Adrenal gland (tissue), 12 donors: ENCODE data around the gene LYZL6. TPM values are rescaled to one million over a fixed set of nuclear protein-coding genes. Genes with fewer than 3 reads are reported as not detected.

ENCODE experiments used
- DNase-seq, 7 donors: peaks; one replicate each; pipeline ENCODE4 v3.0.0-alpha.2; 2019 to 2020
- H3K27ac ChIP-seq, 5 donors: fragments of 200-600 bp; sonication (generic) in 4 of 5; 1 replicate in 3 of 5; 2 replicates in 2 of 5; pipeline versions ENCODE4 v1.5.1 to v1.8.0; 2016 to 2020; ENCODE audit warnings: mild to moderate bottlenecking in 1 of 5
- H3K27me3 ChIP-seq: fragments of 200-600 bp; 2 replicates; pipeline ENCODE4 v1.8.0; 2021
- H3K36me3 ChIP-seq, 2 donors: fragments of 200-600 bp; replicated peaks in 1 of 2; 1 replicate in 1 of 2; 2 replicates in 1 of 2; pipeline versions ENCODE4 v1.5.1 to v1.8.0; 2018 to 2022
- H3K4me1 ChIP-seq, 2 donors: fragments of 200-600 bp; replicated peaks in 1 of 2; 1 replicate in 1 of 2; 2 replicates in 1 of 2; pipeline versions ENCODE4 v1.5.1 to v1.8.0; 2018 to 2021
- H3K4me3 ChIP-seq, 4 donors: fragments of 200-600 bp; sonication (generic) in 3 of 4; one replicate each; pipeline ENCODE4 v1.5.1; 2016 to 2018
- H3K9me3 ChIP-seq, 3 donors: fragments of 200-600 bp; sonication (generic) in 1 of 3; replicated peaks in 1 of 3; 1 replicate in 2 of 3; 2 replicates in 1 of 3; pipeline versions ENCODE4 v1.5.1 to v1.8.0; 2016 to 2021
- POLR2A ChIP-seq, 2 donors: fragments of 450-650 bp; IDR thresholded peaks; one replicate each; pipeline ENCODE4 v1.6.1; 2017; ENCODE audit warnings: antibody characterized with exemption in 2 of 2, mild to moderate bottlenecking in 2 of 2, moderate library complexity in 1 of 2
- WGBS, 4 donors: extraction: QIAGEN DNeasy Blood & Tissue Kit in 2 of 4; methylation state at CpG; one replicate each; pipeline versions ENCODE4 v1.1.5 to v1.1.7; 2013 to 2017; 5-methylcytosine and 5-hydroxymethylcytosine counted together
- intact Hi-C, 2 donors: fragments of 100-400 bp; cut with DNase I; formaldehyde crosslinking; loops; one replicate each; pipeline versions ENCODE4 v1.14.1 to v1.15.0; 2022 to 2023
- polyA plus RNA-seq, 3 donors: library from polyadenylated mRNA; stranded (reverse); fragments of 200-250 nt in 2 of 3; fragments of 350-450 nt in 1 of 3; fragmentation: Illumina TruSeq in 1 of 3; extraction: RNeasy Lipid Tissue Mini Kit (QIAGEN cat#74804) in 1 of 3; gene quantifications; one replicate each; pipeline ENCODE4 v1.2.3, GENCODE V29; 2013 to 2014
- total RNA-seq, 9 donors: library from RNA; depleted of rRNA in 4 of 9; stranded (reverse); fragments of >200 nt in 4 of 9; fragments of 120-200 nt in 1 of 9; fragmentation: NEBNext Ultra II Directional in 1 of 9; extraction: Animal tissue kit (Norgen Biotek cat#: 25700) in 1 of 9; gene quantifications; one replicate each; pipeline versions ENCODE4 v1.1.0 to v1.2.4, GENCODE V29; 2013 to 2023
- TF ChIP-seq, protein P1 (sequence below), 6 experiments: fragments of 450-650 bp in 4 of 6; fragments of 200-600 bp in 2 of 6; sonication (generic) in 1 of 6; IDR thresholded peaks; 1 replicate in 5 of 6; 2 replicates in 1 of 6; pipeline versions ENCODE4 v1.5.1 to v1.8.0; 2016 to 2021; ENCODE audit warnings: antibody characterized with exemption in 6 of 6, mild to moderate bottlenecking in 2 of 6, moderate library complexity in 1 of 6
- donor health status: healthy with polysubstance abuse.
- donor health status: Bipolar disorder and iron deficiency.
- donor health status: DM: yes; HTN: yes; CAD: no.
- donor health status: DM: no; HTN: no; CAD: no.
- donor health status: DM: no; HTN: no; CAD: no.
- donor health status: DM: yes; HTN: yes; CAD: no.

The LYZL6 gene
- total and polyA plus RNA-seq, 12 donors = not detected

GRCh38 chr17:35984140-35984539, 40.6 kb upstream of the LYZL6 start:
- no peaks in the 10 kb centered on the region for H3K4me1 ChIP-seq

DNA sequence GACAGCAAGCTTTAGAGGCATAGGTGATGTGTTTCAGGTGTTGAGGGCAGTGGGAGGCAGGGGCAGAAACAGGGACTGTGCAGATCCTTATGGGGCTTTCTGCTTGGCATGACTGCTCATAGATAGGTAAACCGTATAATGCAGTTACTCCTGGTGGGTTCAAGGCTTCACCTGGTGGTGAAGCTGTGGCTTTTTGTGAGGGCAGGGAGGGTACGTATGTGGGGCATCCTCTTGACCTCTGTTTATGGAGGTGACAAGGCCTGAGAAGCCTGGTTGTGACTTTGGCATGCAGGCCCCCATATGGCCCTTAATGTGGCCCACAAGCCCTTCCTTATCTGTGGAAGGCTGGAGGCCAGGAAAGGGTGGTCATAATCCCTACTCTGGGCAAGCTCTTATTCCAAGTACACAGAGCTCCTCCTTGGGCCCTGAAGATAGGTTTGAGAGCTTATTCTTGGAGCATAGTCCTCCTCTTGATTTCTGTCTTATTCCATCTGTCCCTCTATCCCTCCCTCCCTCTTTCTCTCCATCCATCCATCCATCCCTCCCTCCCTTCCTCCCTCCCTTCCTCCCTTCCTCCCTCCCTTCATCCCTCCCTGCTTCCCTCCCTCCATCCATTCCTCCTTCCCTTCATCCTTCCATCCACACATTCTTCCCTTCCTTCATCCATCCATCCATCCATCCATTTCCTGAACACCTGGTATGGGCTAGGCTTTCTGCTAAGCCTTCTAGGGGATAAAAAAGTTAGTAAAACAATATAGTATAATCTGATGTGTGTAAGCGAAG, 39.1 kb upstream of the LYZL6 start:
- intact Hi-C loops = loop anchor here in 1 of 2 donors (5.0 kb wide), 1 partner anchor 160 kb away; no protein-coding TSS in a partner anchor
- Histone ChIP-seq H3K4me3 (no peak overlapping the region), H3K4me1 (no peaks in the 10 kb centered on the region), H3K9me3 (no peaks in the 10 kb centered on the region), H3K27ac (no peak overlapping the region), H3K36me3 (no peaks in the 10 kb centered on the region), H3K27me3 (no peaks in the 10 kb centered on the region)
- no peak for TF ChIP-seq POLR2A (IDR thresholded peaks at IDR 0.05)
- WGBS, 4 donors = 80 to 92% (median 89%) methylated on average over 3 of the region's 3 CpGs
- no peak for DNase-seq

More at GRCh38 chr17:35984140-35984539, 40.6 kb upstream of the LYZL6 start:
- TF ChIP-seq, protein P1, sequence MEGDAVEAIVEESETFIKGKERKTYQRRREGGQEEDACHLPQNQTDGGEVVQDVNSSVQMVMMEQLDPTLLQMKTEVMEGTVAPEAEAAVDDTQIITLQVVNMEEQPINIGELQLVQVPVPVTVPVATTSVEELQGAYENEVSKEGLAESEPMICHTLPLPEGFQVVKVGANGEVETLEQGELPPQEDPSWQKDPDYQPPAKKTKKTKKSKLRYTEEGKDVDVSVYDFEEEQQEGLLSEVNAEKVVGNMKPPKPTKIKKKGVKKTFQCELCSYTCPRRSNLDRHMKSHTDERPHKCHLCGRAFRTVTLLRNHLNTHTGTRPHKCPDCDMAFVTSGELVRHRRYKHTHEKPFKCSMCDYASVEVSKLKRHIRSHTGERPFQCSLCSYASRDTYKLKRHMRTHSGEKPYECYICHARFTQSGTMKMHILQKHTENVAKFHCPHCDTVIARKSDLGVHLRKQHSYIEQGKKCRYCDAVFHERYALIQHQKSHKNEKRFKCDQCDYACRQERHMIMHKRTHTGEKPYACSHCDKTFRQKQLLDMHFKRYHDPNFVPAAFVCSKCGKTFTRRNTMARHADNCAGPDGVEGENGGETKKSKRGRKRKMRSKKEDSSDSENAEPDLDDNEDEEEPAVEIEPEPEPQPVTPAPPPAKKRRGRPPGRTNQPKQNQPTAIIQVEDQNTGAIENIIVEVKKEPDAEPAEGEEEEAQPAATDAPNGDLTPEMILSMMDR (IDR thresholded peaks at IDR 0.05) = no peak
- no peak for TF ChIP-seq POLR2A (IDR thresholded peaks at IDR 0.05)
- WGBS, 4 donors = 83 to 89% (median 85%) methylated on average over 6 of the region's 6 CpGs
- H3K27me3 ChIP-seq = no peaks in the 10 kb centered on the region
- H3K9me3 ChIP-seq = no peaks in the 10 kb centered on the region
- H3K36me3 ChIP-seq = no peaks in the 10 kb centered on the region
- H3K27ac ChIP-seq = no peak overlapping the region
- H3K4me3 ChIP-seq = no peak overlapping the region
- no peak for DNase-seq
- intact Hi-C loops = loop anchor here in 1 of 2 donors (5.0 kb wide), 1 partner anchor 158 kb away; no protein-coding TSS in a partner anchor

GRCh38 chr17:35981908-35982330, 38.4 kb upstream of the LYZL6 start:
- no peak for TF ChIP-seq POLR2A (IDR thresholded peaks at IDR 0.05)
- Histone ChIP-seq H3K9me3 (no peaks in the 10 kb centered on the region), H3K27ac (no peak overlapping the region), H3K27me3 (no peaks in the 10 kb centered on the region), H3K4me1 (no peaks in the 10 kb centered on the region), H3K36me3 (no peaks in the 10 kb centered on the region), H3K4me3 (no peak overlapping the region)
- no peak for DNase-seq
- intact Hi-C loops = loop anchor here in 1 of 2 donors (5.0 kb wide), 1 partner anchor 160 kb away; no protein-coding TSS in a partner anchor
- WGBS, 4 donors = 67 to 78% (median 71%) methylated on average over 4 of the region's 4 CpGs

GRCh38 chr17:35981246-35981645, 37.7 kb upstream of the LYZL6 start, which contains the start of gene CCL16:
Gene CCL16 (minus strand): TSS chr17:35981497. CDS start chr17:35981420, 77 bp downstream.
- Histone ChIP-seq H3K27ac (no peak within 1 kb of the TSS), H3K9me3 (no peaks in the 10 kb centered on the region), H3K36me3 (no peaks in the 10 kb centered on the region), H3K4me1 (no peaks in the 10 kb centered on the region), H3K27me3 (no peaks in the 10 kb centered on the region), H3K4me3 (no peak within 1 kb of the TSS)
- TF ChIP-seq, protein P1 (IDR thresholded peaks at IDR 0.05) = no peak
- no peak for TF ChIP-seq POLR2A (IDR thresholded peaks at IDR 0.05)
- 90 to 92% (median 92%) methylated on average over 12 of the region's 12 CpGs for WGBS, 4 donors
- intact Hi-C loops = loop anchor here in 1 of 2 donors (5.0 kb wide), 1 partner anchor 161 kb away; no protein-coding TSS in a partner anchor
- DNase-seq = no peak

GRCh38 chr17:35978346-35978745, 34.8 kb upstream of the LYZL6 start:
- no peak for TF ChIP-seq POLR2A (IDR thresholded peaks at IDR 0.05)
- TF ChIP-seq, protein P1 (IDR thresholded peaks at IDR 0.05) = no peak
- H3K4me3 ChIP-seq = no peak overlapping the region
- intact Hi-C loops = loop anchor here (10.0 kb wide), 3 partner anchors 96 to 506 kb away; partner anchors contain the start of gene ZNHIT3 (in 1 of the 2)
- no peaks in the 10 kb centered on the region for H3K36me3 ChIP-seq
- 71 to 90% (median 80%) methylated on average over 3 of the region's 3 CpGs for WGBS, 4 donors
- no peaks in the 10 kb centered on the region for H3K27me3 ChIP-seq
- H3K4me1 ChIP-seq = peaks cover 0 to 9% of the 10 kb centered on the region in 2 donors
- no peak overlapping the region for H3K27ac ChIP-seq
- H3K9me3 ChIP-seq = no peaks in the 10 kb centered on the region
- DNase-seq = no peak
